ENCODE data around the gene SIPA1.
A peak's percentile ranks its signal among the peaks of the same experiment; 100 is the strongest.

Gene SIPA1

DNA sequence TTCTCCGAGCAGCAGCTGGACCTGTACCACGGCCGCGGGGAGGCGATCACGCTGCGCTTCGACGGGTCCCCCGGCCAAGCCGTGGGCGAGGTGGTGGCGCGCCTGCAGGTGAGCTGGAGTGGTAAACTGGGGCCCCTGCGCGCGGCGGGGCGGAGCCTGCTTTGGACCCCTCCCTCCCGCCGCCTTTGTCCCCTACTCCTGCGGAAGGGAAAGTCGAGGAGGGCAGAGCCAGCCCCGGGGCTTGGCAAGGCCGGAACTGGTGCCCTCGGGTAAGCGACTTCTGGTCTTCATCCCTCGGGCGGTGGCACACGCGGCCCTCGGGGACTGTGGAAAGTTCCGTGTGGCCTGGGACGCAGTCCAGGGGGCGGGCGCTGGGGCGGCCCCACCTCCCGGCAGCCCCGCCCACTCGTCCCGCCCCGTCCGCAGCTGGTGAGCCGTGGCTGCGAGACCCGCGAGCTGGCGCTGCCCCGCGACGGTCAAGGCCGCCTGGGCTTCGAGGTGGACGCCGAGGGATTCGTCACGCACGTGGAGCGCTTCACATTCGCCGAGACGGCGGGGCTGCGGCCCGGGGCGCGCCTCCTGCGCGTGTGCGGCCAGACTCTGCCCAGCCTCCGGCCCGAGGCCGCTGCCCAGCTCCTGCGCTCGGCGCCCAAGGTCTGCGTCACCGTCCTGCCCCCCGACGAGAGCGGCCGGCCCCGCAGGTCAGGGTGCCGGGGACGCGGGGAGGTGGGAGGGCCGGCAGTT, 9.2 kb downstream of the SIPA1 start:
- Mint-ChIP-seq H3K4me3 (no peak overlapping the region), H3K27me3 (ENCODE audit: low read depth) (no peaks in the 10 kb centered on the region), H3K27ac (no peak overlapping the region), H3K9me3 (no peaks in the 10 kb centered on the region), H3K4me1 (peaks cover 25% of the 10 kb centered on the region), H3K36me3 (ENCODE audit: low read depth) (no peaks in the 10 kb centered on the region)
- no peak for TF ChIP-seq CTCF (IDR thresholded peaks at IDR 0.05; ENCODE audit: unreplicated experiment in 3 of 3)

DNA sequence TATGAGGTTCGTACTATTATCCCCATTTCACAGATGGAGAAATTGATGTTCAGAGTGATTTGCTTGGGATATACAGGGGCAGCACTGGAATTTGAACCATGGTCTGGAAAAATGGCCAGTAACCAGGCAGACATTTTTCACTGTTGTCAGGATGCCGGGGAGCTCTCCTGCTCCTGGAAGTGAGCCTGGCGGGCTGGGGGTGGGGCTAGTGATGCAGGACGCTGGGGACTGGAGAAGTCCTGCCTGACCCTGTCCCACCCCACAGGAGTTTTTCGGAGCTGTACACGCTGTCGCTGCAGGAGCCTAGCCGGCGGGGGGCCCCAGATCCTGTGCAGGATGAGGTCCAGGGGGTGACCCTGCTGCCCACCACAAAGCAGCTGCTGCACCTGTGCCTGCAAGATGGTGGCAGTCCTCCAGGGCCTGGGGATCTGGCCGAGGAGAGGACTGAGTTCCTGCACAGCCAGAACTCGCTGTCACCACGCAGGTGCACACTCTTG, 11.1 kb downstream of the SIPA1 start:
- Mint-ChIP-seq H3K27ac (no peak overlapping the region), H3K4me1 (peaks cover 33% of the 10 kb centered on the region), H3K4me3 (peak overlapping the region in 2 of 3 experiments; percentile 37 to 41), H3K9me3 (no peaks in the 10 kb centered on the region), H3K27me3 (ENCODE audit: low read depth) (peaks cover 4% of the 10 kb centered on the region), H3K36me3 (ENCODE audit: low read depth) (peaks cover 10% of the 10 kb centered on the region)
- no peak for TF ChIP-seq CTCF (IDR thresholded peaks at IDR 0.05; ENCODE audit: unreplicated experiment in 3 of 3)

- H3K9me3 Mint-ChIP-seq, result no peaks in the 10 kb centered on the region
- H3K36me3 Mint-ChIP-seq (ENCODE audit: low read depth), result peaks cover 12% of the 10 kb centered on the region
- peak overlapping the region in 2 of 3 experiments; percentile 62 to 95 for H3K27ac Mint-ChIP-seq
- peak overlapping the region in 1 of 3 experiments; percentile 4 for H3K4me3 Mint-ChIP-seq
- TF ChIP-seq CTCF (IDR thresholded peaks at IDR 0.05; ENCODE audit: unreplicated experiment in 3 of 3), result no peak
- peaks cover 34% of the 10 kb centered on the region for H3K4me1 Mint-ChIP-seq
- peaks cover 4% of the 10 kb centered on the region for H3K27me3 Mint-ChIP-seq (ENCODE audit: low read depth)
Measured at GRCh38 chr11:65649656-65650546, 12.0 kb downstream of the SIPA1 start.

- H3K27ac Mint-ChIP-seq, result peak overlapping the region; percentile 62 to 99 (median 95)
- H3K4me3 Mint-ChIP-seq, result peak overlapping the region in 1 of 3 experiments; percentile 83
- peaks cover 34% of the 10 kb centered on the region for H3K4me1 Mint-ChIP-seq
- H3K9me3 Mint-ChIP-seq, result no peaks in the 10 kb centered on the region
- no peak for TF ChIP-seq CTCF (IDR thresholded peaks at IDR 0.05; ENCODE audit: unreplicated experiment in 3 of 3)
- H3K36me3 Mint-ChIP-seq (ENCODE audit: low read depth), result peaks cover 20% of the 10 kb centered on the region
- H3K27me3 Mint-ChIP-seq (ENCODE audit: low read depth), result peaks cover 4% of the 10 kb centered on the region
Measured at GRCh38 chr11:65650547-65651338, 12.8 kb downstream of the SIPA1 start.

DNA sequence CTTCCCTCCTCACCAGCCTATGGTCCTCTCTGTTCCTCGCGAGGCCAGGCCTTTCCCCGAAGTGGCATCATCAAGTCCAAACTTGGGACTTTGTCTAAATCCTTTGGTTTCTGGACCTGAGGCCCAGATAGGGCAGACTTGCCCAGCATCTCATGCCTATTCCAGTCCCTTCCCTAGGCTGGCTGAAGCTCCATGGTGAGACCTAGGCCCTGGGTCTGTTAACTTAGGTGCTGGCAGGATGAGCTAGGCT, 13.4 kb downstream of the SIPA1 start:
- peak overlapping the region; percentile 81 to 86 (median 83) for H3K4me3 Mint-ChIP-seq
- H3K4me1 Mint-ChIP-seq, result peaks cover 34% of the 10 kb centered on the region
- TF ChIP-seq CTCF (IDR thresholded peaks at IDR 0.05; ENCODE audit: unreplicated experiment in 3 of 3), result no peak
- peaks cover 4% of the 10 kb centered on the region for H3K27me3 Mint-ChIP-seq (ENCODE audit: low read depth)
- H3K27ac Mint-ChIP-seq, result peak overlapping the region; percentile 95 to 99 (median 97)
- peaks cover 25% of the 10 kb centered on the region for H3K36me3 Mint-ChIP-seq (ENCODE audit: low read depth)
- H3K9me3 Mint-ChIP-seq, result no peaks in the 10 kb centered on the region
